ENCODE measurements around the gene SPEN.
"Not testable (repeated sequence)": the region's sequence is repeated elsewhere in the genome, so short reads cannot be mapped to it uniquely, and the experiment has no call there.

The SPEN gene

DNA sequence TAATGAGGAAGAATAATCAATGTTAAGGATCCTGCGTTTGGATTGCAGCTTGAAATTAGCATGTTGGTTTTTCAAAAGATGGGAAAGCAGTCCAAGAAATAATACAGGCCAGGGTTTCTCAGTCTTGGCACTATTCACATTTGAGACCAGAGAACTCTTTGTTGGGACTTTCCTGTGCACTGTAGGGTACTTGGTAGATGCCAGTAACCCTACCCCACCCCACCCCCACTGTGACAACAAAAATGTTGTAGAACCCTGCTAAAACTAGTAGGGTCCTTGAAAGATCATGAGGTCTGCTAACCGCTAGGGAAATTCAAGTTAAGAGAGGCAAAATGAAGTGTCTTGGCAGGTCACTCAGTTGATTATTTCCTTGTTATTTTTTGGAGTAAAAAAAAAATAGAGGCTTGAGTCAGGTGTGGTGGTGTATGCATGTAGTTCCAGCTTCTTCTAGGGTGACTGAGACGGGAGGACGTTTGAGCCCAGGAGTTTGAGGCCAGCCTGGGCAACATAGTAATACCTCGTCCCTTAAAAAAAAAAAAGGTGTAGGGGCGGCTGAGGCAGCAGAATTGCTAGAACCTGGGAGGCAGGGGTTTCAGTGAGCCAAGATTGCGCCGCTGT lies 53.3 kb downstream of the SPEN start:
- no peak for DNase-seq

DNA sequence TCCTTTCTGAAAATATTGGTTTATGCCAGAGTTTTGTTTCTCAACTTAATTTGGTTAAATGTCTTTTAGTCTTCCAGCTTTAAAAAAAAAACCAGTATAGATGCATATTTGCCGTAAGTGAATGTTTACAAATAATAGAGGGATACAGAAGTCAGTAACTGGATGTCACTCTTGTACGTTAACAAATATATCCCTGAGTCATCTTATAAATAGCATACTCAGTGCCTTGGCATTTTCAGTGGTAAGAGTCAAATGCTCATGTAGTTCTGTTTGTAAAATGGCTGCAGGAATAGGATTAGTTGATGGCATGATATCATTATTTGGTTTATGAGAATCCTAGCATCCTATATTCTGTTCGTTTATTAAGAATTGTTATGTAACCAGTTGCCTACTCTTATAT lies 55.4 kb downstream of the SPEN start:
- DNase-seq = peak; percentile 90

DNA sequence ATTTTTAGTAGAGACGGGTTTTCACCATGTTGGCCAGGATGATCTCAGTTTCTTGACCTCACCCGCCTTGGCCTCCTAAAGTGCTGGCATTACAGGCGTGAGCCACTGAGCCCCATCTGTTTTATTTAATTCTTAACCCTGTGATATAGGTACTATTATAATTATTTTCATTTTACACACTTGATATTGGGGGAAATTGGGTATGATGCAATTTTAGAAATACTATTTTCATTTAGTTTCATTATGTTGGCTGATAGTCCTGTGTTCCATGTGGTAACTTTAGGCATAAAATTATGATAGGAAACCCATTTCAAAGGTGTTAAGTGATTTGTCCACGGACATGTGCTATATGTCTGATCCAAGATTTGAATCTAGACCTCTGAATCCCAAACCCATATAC lies 61.1 kb downstream of the SPEN start:
- DNase-seq = no peak

DNA sequence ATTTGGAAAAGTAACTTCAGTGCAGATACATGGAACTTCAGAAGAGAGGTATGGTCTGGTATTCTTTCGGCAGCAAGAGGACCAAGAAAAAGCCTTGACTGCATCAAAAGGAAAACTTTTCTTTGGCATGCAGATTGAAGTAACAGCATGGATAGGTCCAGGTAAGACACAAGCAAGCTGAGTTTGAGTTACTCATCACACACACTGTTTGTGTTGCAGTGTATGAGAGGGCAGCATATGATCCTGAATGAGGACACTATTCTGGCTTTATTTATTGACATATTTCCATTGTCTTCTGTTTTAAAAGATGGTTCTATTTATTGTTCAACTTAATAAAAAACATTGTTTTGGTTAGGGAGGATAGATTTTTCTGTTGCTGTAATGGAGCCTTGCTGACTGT lies 63.6 kb downstream of the SPEN start:
- no peak for DNase-seq

DNA sequence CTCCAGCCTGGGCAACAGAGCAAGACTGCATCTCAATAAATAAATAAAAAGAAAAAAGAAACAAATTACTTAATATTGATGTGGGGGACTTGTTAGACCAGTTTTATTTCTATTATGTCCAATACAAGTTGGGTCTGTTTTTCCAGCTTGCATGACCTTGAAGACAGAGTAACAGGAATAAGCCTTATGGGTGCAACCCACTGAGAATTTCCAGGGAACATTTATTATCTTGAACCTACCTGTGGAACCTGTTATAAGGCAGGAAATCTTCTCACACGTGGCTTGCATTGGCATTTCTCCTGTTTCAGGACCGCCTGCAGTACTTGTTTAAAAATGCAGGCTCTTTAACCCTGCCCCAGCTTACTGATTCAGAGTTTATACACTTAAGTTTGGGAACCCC lies 64.4 kb downstream of the SPEN start:
- no peak for DNase-seq

DNA sequence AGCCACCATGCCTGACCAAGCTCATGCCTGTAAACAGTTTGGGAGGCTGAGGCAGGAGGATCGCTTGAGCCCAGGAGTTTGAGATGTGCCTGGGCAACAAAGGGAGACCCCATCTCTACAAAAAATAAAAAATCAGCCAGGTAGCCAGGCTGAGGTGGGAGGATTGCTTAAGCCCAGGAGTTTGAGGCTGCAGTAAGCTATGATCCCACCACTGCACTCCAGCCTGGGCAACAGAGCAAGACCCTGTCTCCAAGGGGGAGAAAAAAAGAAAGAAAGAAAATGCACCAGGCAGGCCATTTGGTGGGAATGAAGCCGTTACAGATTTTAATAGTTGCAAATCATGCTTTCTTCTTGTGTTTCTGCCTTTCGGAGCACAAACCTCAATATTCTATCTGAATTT lies 66.1 kb downstream of the SPEN start:
- not testable (repeated sequence) for DNase-seq

DNA sequence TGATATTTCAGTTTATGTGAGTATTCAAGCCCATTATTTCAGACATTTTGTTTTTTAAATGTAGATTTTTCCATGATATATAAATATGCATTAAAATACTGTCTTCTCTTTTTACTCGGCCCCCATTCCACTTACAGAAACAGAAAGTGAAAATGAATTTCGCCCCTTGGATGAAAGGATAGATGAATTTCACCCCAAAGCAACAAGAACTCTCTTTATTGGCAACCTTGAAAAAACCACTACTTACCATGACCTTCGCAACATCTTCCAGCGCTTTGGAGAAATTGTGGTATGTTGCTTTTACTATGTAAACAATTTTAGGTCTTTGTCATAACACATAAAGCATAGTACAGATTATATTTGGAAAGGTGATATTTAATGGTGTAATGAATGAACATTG lies 68.5 kb downstream of the SPEN start:
- no peak for DNase-seq

DNA sequence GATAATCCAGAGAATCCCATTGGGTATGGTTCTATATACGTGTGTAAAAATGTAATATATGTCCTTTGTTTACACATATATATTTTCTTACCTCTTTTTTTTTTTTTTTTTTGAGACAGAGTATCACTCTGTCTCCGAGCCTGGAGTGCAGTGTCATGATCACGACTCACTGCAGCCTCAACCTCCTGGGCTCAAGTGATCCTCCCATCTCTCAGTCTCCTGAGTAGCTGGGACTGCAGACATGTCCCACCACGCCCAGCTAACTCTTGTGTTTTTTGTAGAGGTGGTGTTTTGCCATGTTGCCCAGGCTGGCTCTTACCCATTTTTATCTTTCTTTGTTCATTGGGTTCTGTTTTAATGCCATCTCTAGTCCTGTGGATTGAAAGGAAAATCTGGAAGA lies 68.9 kb downstream of the SPEN start:
- peak; percentile 19 for DNase-seq

DNA sequence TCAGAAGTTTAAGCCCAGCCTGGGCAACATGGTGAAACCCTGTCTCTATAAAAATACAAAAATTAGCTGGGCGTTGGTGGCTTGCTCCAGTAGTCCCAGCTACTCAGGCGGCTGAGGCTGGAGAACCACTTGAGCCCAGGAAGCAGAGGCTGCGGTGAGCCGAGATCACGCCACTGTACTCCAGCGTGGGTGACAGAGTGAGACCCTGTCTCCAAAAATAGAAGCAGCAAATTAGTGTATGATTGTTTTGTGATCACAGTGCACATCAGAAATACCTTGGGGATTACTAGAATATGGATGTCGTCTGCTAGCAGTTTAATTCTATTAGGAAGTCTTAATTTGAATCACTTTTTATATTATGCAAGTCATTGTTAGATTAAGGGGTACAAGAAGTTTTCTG lies 69.4 kb downstream of the SPEN start:
- DNase-seq = no peak

DNA sequence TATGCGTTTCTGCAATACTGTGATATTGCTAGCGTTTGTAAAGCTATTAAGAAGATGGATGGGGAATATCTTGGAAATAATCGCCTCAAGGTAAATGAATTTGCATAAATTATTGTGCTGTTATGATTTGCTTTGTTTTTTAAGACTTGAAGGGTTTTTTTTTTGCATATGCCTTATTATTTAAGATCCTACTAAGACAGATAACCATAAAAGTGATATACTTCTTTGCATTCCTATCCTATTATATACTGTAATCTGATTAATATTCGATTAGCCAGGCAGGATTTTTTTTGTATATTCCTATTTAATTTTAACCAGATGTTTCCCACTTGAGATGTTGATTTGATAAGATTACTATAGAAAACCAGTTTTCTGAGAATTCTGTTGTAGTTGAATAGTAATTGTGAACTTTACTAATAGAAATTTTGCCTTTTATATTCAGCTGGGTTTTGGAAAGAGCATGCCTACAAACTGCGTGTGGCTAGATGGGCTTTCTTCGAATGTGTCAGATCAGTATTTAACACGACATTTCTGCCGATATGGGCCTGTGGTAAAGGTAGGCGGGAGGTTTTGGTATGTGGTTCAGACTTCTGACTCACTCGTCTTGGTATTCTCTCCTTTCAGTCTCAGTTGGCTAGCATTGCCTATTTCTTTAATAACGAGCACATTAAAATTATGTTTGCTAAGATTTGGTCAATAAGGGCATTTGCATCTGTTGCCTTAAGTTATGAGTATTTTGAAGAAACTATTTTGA lies 71.6 kb downstream of the SPEN start:
- DNase-seq = peak; percentile 41

DNA sequence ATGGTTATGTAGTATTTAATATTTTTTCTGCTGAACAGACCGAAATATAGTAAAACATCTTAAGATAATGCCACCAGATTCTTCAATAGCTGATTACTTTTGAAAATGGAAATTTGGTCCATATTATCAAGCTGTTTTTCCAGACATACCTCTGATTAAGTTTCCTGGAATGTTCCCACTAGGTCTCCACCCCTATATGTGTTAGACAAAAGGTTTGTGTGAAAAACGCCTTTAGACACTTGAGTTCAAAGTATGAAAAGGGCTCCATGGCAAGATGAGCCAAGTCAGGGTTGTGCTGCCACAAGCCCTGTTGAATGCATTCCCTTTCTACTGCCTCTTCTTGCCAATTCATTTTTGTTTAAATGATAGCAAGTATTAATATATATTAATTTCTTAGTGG lies 75.7 kb downstream of the SPEN start:
- peak; percentile 60 for DNase-seq

DNA sequence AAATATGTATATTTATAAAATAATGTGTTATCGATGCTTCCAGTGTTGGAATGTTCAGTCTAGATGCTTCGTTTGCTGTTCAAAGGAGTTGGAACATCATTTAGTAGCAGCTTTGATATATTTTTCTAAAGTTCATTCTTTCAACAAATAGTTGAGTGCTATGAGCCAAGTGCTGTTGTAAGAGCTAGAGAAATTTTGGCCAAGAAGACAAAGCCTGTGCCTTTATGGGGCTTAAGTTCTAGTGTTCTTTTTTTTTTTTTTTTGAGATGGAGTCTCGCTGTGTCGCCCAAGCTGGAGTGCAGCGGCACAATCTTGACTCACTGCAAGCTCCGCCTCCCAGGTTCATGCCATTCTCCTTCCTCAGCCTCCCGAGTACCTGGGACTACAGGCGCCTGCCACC lies 78.9 kb downstream of the SPEN start:
- not testable (repeated sequence) for DNase-seq

DNA sequence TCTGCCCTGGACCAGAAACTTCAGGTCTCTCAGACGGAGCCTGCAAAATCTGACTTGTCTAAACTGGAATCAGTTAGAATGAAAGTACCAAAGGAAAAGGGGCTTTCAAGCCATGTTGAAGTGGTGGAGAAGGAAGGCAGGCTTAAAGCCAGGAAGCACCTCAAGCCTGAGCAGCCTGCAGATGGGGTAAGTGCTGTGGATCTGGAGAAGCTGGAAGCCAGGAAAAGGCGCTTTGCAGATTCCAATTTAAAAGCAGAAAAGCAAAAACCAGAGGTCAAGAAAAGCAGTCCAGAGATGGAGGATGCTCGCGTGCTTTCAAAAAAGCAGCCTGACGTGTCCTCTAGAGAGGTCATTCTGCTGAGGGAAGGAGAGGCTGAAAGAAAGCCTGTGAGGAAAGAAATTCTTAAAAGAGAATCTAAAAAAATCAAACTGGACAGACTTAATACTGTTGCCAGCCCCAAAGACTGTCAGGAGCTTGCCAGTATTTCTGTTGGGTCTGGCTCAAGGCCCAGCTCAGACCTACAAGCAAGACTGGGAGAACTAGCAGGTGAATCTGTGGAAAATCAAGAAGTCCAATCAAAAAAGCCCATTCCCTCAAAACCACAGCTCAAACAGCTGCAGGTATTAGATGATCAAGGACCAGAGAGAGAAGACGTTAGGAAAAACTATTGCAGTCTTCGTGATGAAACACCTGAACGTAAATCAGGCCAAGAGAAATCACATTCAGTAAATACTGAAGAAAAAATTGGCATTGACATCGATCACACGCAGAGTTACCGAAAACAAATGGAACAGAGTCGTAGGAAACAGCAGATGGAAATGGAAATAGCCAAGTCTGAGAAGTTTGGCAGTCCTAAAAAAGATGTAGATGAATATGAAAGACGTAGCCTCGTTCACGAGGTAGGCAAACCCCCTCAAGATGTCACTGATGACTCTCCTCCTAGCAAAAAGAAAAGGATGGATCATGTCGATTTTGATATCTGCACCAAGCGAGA lies 81.8 kb downstream of the SPEN start:
- DNase-seq = no peak

DNA sequence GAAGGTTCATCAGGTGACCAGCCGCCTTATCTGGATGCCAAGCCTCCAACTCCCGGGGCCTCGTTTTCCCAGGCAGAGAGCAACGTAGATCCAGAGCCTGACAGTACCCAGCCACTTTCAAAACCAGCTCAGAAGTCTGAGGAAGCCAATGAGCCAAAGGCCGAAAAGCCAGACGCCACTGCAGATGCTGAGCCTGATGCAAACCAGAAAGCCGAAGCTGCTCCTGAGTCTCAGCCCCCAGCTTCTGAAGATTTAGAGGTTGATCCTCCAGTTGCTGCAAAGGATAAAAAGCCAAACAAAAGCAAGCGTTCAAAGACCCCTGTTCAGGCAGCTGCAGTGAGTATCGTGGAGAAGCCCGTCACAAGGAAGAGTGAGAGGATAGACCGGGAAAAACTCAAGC lies 83.9 kb downstream of the SPEN start:
- DNase-seq = no peak

DNA sequence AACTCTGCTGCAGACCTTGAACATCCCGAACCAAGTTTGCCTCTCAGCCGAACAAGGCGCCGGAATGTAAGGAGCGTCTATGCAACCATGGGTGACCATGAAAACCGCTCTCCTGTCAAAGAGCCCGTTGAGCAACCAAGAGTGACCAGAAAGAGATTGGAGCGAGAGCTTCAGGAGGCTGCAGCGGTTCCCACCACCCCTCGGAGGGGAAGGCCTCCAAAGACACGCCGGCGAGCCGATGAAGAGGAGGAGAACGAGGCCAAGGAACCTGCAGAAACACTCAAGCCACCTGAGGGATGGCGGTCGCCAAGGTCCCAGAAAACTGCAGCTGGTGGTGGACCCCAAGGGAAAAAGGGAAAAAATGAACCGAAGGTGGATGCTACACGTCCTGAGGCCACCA lies 84.4 kb downstream of the SPEN start:
- DNase-seq = no peak

DNA sequence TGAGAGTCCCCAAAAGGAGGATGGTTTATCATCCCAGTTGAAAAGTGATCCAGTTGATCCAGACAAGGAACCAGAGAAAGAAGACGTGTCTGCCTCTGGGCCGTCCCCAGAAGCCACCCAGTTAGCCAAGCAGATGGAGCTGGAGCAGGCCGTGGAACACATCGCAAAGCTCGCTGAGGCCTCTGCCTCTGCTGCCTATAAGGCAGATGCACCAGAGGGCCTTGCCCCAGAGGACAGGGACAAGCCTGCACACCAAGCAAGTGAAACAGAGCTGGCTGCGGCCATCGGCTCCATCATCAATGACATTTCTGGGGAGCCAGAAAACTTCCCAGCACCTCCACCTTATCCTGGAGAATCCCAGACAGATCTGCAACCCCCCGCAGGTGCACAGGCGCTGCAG lies 85.1 kb downstream of the SPEN start:
- DNase-seq = no peak

DNA sequence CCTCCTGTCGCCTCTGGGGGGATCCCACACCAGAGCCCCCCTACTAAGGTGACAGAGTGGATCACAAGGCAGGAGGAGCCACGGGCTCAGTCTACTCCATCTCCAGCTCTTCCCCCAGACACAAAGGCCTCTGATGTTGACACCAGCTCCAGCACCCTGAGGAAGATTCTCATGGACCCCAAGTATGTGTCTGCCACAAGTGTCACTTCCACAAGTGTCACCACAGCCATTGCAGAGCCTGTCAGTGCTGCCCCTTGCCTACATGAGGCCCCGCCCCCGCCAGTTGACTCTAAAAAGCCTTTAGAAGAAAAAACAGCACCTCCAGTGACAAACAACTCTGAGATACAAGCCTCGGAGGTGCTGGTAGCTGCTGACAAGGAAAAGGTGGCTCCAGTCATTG lies 86.2 kb downstream of the SPEN start:
- DNase-seq = no peak

DNA sequence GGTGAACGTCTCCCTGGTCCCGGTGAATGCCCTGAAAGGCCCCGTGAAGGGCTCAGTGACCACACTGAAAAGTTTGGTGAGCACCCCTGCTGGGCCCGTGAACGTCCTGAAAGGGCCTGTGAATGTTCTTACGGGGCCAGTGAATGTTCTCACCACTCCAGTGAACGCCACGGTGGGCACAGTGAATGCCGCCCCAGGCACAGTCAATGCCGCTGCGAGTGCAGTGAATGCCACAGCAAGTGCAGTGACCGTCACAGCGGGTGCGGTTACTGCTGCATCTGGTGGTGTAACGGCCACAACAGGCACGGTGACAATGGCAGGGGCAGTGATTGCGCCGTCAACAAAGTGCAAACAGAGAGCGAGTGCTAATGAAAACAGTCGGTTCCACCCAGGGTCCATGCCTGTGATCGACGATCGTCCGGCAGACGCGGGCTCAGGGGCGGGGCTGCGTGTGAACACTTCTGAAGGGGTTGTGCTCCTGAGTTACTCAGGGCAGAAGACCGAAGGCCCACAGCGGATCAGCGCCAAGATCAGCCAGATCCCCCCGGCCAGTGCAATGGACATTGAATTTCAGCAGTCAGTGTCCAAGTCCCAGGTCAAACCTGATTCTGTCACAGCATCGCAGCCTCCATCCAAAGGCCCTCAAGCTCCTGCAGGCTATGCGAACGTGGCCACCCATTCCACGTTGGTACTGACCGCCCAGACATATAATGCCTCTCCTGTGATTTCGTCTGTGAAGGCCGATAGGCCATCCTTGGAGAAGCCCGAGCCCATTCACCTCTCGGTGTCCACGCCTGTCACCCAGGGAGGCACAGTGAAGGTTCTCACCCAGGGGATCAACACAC lies 86.9 kb downstream of the SPEN start:
- no peak for DNase-seq

DNA sequence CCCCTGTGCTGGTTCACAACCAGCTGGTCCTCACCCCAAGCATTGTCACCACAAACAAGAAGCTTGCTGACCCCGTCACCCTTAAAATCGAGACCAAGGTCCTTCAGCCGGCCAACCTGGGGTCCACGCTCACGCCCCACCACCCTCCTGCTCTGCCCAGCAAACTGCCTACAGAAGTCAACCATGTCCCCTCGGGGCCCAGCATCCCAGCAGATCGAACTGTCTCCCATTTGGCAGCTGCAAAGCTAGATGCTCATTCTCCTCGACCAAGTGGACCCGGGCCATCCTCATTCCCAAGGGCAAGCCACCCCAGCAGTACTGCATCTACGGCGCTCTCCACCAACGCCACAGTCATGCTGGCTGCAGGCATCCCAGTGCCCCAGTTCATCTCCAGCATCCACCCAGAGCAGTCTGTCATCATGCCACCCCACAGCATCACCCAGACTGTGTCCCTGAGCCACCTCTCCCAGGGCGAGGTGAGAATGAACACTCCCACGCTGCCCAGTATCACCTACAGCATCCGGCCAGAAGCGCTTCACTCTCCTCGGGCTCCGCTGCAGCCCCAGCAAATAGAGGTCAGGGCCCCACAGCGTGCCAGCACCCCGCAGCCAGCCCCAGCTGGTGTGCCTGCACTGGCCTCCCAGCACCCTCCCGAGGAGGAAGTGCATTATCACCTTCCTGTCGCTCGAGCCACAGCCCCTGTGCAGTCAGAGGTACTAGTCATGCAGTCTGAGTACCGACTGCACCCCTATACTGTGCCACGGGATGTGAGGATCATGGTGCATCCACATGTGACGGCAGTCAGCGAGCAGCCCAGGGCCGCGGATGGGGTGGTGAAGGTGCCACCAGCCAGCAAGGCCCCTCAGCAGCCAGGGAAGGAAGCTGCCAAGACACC lies 87.8 kb downstream of the SPEN start:
- DNase-seq = no peak

DNA sequence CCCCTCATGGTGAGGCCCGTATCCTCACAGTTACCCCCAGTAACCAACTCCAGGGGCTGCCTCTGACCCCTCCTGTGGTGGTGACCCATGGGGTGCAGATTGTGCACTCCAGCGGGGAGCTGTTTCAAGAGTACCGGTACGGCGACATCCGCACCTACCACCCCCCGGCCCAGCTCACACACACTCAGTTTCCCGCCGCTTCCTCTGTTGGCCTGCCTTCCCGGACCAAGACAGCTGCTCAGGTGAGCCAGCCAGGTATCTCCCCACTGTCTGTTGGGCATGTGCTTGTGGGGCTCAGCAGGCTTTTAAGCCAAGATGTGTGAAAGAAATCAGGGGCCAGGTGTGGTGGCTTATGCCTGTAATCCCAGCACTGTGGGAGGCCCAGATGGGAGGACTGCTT lies 88.5 kb downstream of the SPEN start:
- no peak for DNase-seq

DNA sequence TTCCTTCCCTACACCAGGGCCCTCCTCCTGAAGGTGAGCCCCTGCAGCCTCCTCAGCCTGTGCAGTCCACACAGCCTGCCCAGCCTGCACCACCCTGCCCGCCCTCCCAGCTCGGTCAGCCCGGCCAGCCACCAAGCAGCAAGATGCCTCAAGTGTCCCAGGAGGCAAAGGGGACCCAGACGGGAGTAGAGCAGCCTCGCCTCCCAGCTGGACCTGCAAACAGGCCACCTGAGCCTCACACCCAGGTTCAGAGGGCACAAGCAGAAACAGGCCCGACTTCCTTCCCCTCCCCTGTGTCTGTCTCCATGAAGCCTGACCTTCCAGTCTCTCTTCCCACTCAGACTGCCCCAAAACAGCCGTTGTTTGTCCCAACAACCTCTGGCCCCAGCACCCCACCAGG lies 89.6 kb downstream of the SPEN start:
- no peak for DNase-seq

DNA sequence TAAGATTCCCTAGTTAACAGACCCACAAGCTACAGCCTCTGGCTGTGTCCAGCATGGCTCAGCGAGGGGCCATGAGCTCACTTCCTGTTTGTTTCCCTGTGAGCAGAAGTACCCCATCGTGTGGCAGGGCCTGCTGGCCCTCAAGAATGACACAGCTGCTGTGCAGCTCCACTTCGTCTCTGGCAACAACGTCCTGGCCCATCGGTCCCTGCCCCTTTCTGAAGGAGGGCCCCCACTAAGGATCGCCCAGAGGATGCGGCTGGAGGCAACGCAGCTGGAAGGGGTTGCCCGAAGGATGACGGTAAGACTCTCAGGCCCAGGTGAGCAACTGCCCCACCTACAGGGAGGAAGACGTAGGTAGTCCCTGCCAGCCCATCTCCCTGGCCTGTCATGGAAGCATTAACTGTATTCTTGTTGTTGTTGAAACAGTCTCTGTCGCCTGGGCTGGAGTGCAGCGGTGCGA lies 90.2 kb downstream of the SPEN start:
- DNase-seq = peak; percentile 43

Data from HCEC 1CT (cell line).